Measurements from ENCODE around the gene CDH9.
A peak's percentile ranks its signal among the peaks of the same experiment; 100 is the strongest.
"Not testable (repeated sequence)": the region's sequence is repeated elsewhere in the genome, so short reads cannot be mapped to it uniquely, and the experiment has no call there.

CDH9 gene

DNA sequence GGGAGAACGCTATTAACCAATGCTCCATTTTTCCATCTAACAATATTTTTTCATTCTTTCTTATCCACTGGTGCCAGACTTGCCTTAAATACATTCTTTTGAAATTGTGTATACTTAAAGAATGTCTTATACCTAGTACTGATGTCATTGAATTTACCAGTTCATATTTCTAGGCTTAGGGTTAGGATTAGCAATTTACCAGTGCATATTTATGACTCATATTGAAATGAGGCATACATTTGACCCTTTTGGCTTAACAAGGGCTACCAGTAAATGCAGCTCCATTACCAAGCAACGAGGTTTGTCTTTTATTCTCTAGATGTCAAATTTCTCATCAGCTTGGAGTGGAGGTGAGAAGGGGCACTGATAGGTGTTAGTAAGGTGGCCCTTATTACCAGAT is 89.5 kb downstream of the CDH9 start:
- DNase-seq (ENCODE audit: low spot score) = no peak

- no peak for DNase-seq (ENCODE audit: low spot score)
Observed at GRCh38 chr5:26945901-26946300, 92.5 kb downstream of the CDH9 start.

DNA sequence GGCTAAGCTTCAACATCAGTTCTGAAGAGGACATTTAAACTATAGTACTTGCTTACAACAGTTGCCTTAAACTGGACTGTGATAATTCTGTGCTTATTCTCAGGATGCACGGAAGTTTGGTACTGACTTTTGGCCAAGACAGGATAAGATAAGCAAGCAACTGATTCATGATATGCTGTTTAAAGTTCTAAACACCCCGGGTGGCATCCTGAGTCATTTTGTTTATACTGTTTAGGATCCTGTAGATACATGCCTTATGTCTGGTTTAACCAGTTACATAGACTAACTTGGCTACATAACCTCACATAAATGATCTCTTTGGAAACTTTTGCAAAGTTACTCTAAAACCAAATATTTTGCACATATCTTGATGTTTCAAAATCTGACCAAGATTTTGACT is 95.9 kb downstream of the CDH9 start:
- DNase-seq (ENCODE audit: low spot score) = no peak

GRCh38 chr5:26940994-26941393 is 97.4 kb downstream of the CDH9 start:
- no peak for DNase-seq (ENCODE audit: low spot score)

DNA sequence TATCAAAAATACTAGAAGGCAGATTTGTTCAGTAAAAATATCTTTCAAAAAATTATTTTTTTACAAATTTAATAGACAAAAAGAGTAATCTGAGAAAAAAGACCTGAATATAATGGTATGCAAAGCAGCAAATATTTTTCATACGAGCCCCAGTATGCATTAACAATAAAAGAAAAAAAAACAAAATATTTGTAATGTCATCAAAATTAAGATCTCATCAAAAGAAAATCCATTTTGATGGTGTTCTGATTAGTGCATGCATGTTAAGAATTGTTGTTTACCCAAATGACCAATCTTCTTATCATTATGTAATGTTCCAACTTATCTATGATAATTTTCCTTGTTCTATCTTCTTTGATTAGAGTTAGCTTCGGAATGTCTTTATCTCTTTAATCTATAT is 106.1 kb downstream of the CDH9 start:
- DNase-seq (ENCODE audit: low spot score) = no peak

DNA sequence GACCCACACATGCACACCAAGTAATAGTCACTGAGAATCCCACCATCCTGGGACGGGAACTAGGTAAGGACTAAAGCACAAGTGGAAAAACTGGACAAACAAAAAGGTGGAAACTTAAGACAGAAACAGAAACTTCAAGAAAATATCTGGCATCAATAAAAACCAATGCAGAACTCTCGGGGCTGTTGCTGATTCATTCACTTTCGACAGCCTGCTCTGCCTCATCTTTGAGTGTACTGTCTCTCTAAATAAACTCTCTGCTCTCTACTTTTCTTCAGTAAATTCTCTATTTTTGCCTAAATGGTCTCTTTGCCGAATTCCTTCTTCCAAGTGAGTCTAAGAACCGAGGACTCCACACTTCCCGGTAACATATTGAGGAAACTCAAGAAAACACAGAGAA is 116.9 kb downstream of the CDH9 start:
- no peak for DNase-seq (ENCODE audit: low spot score)

GRCh38 chr5:26903469-26903868 is 134.9 kb downstream of the CDH9 start:
- DNase-seq (ENCODE audit: low spot score) = no peak

DNA sequence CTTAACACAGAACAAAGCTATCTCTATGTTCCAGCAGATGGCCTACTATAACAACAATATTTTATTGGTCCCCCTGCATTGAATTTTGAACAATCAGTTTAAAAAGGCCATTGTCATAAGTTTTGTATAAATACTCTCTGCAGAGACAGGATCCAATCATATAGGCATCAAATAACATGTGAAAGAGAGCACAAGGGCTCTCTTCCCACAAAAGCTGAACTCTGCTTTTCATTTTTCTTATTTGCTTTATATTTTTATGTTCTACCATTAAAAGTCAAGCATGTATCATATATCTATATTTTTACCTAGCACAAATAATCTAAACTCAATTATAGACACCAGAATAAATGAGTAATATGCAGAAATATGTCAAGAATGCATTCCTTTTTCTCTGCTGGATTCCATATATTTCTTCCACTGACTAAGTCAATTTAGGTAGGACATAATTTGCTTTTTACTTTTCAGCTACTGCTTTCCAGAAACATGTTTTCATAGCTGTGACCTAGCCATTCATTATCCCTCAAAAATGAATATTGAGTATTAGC is 143.6 kb downstream of the CDH9 start:
- no peak for DNase-seq (ENCODE audit: low spot score)

DNA sequence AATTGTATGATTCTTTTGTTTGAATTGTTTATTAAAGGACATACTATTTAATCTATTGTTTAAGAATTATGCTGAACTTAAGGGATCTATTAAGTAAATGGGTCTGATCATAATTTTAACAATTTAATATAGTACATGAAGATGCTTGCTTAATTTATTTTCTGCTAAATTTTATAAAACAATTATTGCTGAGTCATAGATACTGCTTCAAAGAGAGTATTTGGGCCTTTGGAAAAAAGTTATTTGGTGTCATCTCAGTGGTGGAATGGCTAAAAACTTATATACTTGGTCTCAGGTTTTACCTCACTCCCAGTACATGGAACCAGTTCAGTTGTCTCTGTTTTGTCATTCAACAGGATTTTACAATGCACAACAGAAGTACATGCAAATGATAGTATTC is 145.3 kb downstream of the CDH9 start:
- no peak for DNase-seq (ENCODE audit: low spot score)

- peak; percentile 35 for DNase-seq (ENCODE audit: low spot score)
Observed at GRCh38 chr5:26889815-26890214, 148.6 kb downstream of the CDH9 start.

- DNase-seq (ENCODE audit: low spot score) = no peak
Observed at GRCh38 chr5:26884481-26884880, 153.9 kb downstream of the CDH9 start.

DNA sequence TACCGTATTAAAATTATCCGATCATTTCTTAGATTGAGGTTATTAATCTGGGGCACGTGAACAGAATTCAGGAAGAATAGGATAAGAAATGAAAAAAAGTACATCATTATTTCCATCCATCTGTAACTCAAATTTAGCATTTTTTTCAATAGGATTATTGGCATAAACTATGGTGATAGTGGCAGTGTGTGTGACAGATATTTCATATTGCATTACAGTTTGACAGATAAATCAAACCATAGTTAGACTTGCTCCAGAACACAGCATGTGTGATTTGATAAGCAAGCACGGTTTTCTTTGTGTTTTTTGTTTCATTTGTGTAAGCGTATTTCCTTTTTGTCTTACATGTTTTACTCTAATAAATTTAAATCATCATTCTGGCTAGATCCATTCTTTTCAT is 155.0 kb downstream of the CDH9 start:
- DNase-seq (ENCODE audit: low spot score) = no peak

- no peak for DNase-seq (ENCODE audit: low spot score)
Observed at GRCh38 chr5:26881901-26882300, 156.5 kb downstream of the CDH9 start.

DNA sequence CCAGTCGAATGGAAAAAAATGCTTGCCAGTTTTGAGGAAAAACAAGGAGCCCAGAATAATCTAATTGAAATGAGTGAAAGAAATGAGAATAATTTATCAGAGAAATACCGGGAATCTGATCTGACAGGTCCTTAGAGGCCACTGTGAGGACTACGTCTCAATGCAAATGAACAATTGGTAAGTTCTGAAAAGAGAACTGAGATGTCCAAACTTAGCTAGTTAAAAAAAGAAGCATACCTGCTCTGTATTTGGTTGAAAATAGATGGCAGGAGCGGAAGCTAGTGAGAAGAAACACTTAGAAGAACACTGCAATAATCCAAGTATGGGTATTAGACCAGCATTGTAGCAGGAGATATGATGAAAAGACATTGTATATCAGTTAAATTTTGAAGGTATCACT is 161.2 kb downstream of the CDH9 start:
- no peak for DNase-seq (ENCODE audit: low spot score)

DNA sequence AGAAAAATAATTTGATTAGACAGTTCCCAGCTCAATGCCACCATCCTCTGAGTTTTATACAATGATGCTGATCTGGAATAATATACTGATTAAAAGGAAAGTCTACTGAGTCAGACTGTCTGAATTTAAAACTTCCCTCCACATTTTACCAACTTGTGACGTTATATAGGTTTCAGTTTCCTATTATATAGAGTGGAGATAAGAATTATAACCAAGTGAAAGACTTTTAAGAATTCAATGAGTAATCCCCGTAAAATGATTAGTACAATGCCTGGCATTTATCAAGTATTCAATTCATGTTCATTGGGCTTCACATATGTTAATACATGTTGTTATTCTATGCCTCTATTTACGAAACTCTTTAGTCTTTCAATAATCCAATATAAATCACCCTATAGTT is 166.0 kb downstream of the CDH9 start:
- DNase-seq (ENCODE audit: low spot score) = no peak

DNA sequence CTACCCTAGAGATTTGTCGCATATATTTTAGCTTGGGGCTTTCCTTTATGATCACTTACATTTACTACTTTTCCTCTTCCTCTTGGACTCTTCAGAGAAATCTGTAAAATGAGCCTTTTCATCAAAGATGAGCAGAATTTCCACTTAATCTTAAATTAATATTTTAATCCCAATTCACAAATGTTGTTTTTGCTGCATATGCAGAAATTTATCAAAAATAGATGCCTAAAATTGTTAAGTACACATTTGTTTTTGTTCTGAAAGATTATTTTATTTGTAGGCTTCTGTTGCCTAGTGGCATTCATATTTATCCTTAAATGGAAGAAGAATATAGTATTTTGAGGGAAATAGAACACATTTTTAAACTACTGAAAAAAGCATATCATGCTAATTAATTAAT is 168.6 kb downstream of the CDH9 start:
- DNase-seq (ENCODE audit: low spot score) = no peak

DNA sequence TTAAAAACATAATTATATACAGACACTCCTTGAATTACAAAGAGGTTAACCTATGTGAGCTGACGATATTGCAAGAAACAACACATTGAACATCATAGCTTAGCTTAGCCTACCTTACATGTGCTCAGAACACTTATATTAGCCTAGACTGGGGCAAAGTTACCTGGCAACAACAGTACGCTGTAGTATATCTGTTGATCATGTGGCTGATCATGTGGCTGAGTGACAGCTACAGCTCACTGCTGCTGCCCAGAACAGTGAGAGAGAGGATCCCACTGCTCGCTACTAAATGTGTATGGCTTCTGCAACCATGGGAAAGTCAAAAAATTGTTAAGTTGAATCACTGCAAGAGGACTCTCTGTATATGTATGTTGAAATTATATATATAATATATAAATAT is 169.9 kb downstream of the CDH9 start:
- DNase-seq (ENCODE audit: low spot score) = no peak

DNA sequence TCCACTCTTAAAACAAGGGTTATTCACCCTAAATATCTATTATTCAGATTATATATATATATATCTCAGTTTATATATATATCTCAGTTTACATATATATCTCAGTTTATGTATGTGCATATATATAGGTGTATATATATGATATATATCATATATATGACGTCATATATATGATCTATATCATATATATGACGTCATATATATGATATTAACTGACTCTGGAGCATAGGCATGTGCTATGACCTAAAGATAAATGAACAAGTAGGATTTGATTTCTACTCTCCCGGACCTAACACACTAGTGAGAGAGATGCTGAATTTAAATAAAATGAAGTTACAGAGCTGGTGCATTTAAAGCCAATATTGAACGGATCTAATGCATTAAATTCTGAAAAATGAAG is 174.3 kb downstream of the CDH9 start:
- DNase-seq (ENCODE audit: low spot score) = no peak

DNA sequence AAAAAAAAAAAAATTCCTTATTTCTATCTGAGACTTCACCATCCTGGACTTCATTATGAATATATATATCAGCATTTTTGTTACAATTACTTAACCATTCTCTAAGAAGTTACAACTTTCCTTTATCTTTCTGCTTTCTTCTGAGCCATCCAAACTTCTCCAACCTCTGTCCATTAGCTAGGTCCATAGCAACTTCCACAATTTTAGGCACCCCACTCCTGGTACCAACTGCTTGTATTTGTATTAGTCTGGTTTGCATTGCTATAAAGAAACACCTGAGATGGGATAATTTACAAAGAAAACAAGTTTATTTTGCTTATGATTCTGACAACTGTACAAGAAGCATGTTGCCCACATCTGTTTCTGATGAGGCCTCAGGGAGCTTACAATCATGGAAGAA is 182.1 kb downstream of the CDH9 start:
- no peak for DNase-seq (ENCODE audit: low spot score)

- not testable (repeated sequence) for DNase-seq (ENCODE audit: low spot score)
Observed at GRCh38 chr5:26852450-26852849, 185.9 kb downstream of the CDH9 start.

DNA sequence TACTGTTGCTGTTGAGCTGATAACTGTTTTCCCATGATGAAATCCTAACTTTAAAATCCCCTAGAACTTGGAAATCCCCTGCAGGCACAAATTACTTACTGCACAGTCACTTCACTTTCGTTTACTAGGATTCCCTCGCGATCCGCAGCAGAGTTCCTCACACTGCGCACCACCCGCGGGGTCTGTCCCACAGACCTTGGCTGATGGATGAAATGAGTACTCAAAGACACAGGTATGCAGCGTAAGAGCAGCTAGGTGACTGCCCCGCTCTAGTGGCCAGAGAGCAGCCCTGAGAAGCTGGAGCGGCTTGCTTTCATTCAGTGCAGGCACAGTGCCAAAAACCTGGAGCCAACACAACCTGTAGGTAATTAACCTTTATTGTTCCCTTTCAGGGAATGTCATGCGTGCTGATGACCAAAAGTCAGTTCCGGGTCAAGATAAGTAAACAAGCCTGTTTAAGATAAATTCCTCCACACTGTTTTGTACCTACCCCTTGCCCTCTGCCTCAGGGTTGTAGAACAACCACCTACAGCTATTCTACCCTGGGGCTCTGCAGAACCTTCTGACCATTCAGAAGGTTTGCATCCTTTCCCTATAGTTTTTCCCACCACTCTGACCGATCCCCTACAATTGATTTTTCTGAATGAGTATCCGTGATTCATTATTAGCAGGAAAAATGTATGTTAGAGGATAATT is 191.2 kb downstream of the CDH9 start:
- no peak for DNase-seq (ENCODE audit: low spot score)

DNA sequence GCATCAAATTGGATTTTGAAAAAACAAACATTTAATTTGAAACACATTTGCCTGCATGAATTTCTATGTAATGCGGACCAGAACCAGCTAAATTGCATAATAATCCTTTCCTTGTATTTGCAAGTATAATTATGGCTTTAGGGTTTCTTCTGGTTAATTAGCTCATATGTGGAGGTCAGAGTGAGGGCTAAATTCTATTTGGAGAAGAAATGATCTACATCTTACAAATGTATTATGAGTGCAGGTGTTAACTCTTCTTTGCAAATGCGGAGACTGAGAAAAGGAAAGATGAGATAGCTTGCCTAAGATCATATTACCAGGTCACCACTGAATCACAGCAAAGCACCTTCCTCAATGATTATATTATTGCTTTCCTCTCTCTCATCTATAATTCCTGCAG is 194.7 kb downstream of the CDH9 start:
- no peak for DNase-seq (ENCODE audit: low spot score)

GRCh38 chr5:26833596-26833995 is 204.8 kb downstream of the CDH9 start:
- DNase-seq (ENCODE audit: low spot score) = no peak
